HL-60/S4 treated with retinoic acid at 250 ng/mL for 4 days and 3 days (cell line): Measurements from ENCODE around the gene MYO15A.

ENCODE experiments used
- in situ Hi-C: fragments of 300-500 bp; cut with MboI; formaldehyde crosslinking; loops from 2 replicates; pipeline ENCODE4 v1.7.0; 2022; ENCODE audit warnings: low sequenced_read_pairs

MYO15A gene

GRCh38 chr17:18155179-18155578 lies 46.6 kb downstream of the MYO15A start:
- in situ Hi-C loops, result no loop called here

GRCh38 chr17:18156171-18156975 lies 47.8 kb downstream of the MYO15A start:
- in situ Hi-C loops, result no loop called here

GRCh38 chr17:18156976-18157280 lies 48.4 kb downstream of the MYO15A start:
- in situ Hi-C loops, result no loop called here

- in situ Hi-C loops, result no loop called here
These were observed 48.9 kb downstream of the MYO15A start for GRCh38 chr17:18157354-18157985.

GRCh38 chr17:18158022-18158600 lies 49.6 kb downstream of the MYO15A start:
- in situ Hi-C loops, result no loop called here

GRCh38 chr17:18159551-18160120 lies 51.1 kb downstream of the MYO15A start:
- in situ Hi-C loops, result loop anchor here (10.0 kb wide), 1 partner anchor 55 kb away; the partner anchor contains the start of gene MYO15A

- in situ Hi-C loops, result loop anchor here (10.0 kb wide), 1 partner anchor 55 kb away; the partner anchor contains the start of gene MYO15A
These were observed 51.7 kb downstream of the MYO15A start for GRCh38 chr17:18160128-18160856.

GRCh38 chr17:18161207-18162145 lies 52.9 kb downstream of the MYO15A start:
- in situ Hi-C loops, result loop anchor here (10.0 kb wide), 1 partner anchor 57 kb away; the partner anchor contains the start of gene MYO15A

- in situ Hi-C loops, result loop anchor here (10.0 kb wide), 1 partner anchor 59 kb away; the partner anchor contains the start of gene MYO15A
These were observed 55.0 kb downstream of the MYO15A start for GRCh38 chr17:18163547-18163946.

GRCh38 chr17:18166894-18167293 lies 58.3 kb downstream of the MYO15A start:
- in situ Hi-C loops, result loop anchor here (10.0 kb wide), 1 partner anchor 62 kb away; the partner anchor contains the start of gene MYO15A

- in situ Hi-C loops, result loop anchor here (10.0 kb wide), 1 partner anchor 63 kb away; the partner anchor contains the start of gene MYO15A
These were observed 58.9 kb downstream of the MYO15A start for GRCh38 chr17:18167421-18167820.

GRCh38 chr17:18172531-18173278 lies 64.1 kb downstream of the MYO15A start:
- in situ Hi-C loops, result no loop called here

- in situ Hi-C loops, result no loop called here
These were observed 65.2 kb downstream of the MYO15A start for GRCh38 chr17:18173740-18174139.

GRCh38 chr17:18176176-18176575 lies 67.6 kb downstream of the MYO15A start:
- in situ Hi-C loops, result no loop called here

- in situ Hi-C loops, result no loop called here
These were observed 68.6 kb downstream of the MYO15A start for GRCh38 chr17:18177133-18177532.

- in situ Hi-C loops, result no loop called here
These were observed 69.2 kb downstream of the MYO15A start for GRCh38 chr17:18177722-18178121.

GRCh38 chr17:18179196-18179595 lies 70.6 kb downstream of the MYO15A start:
- in situ Hi-C loops, result no loop called here

- in situ Hi-C loops, result no loop called here
These were observed 71.2 kb downstream of the MYO15A start for GRCh38 chr17:18179804-18180203.

- in situ Hi-C loops, result no loop called here
These were observed 72.8 kb downstream of the MYO15A start for GRCh38 chr17:18181358-18181757.
